ENCODE data around the gene UNC13D.

DNA sequence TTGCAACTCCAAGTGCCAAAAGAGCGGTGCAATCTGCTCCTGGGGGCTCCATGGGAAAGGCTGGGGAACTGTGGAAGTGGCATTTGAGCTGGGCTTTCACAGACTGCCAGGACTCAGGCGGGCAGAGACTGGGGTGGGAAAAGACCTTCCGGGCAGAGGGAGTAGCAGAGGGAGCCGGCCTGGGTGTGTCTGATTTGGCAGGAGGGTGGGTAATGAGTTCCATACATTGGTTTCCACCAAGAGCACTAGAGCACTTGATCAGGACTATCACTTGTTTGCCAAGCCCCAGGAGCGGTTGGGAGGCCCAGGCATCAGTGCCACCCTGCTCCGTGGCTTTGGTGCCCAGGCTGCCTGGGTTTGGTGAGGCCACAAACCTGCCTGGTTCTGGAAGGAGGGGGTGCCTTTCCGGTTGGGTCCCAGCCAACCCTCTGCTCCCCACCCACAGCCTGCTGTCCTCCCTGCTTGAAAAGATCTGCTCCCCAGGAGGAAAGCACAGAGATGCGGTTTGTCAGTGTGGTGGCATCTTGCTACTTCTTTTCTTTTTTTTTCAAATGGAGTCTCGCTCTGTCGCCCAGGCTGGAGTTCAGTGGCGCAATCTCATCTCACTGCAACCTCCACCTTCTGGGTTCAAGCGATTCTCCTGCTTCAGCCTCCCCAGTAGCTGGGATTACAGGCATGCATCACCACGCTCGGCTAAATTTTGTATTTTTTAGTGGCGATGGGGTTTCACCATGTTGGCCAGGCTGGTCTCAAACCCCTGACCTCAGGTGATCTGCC is 37.7 kb upstream of the UNC13D start:
- TF ChIP-seq, protein P1, sequence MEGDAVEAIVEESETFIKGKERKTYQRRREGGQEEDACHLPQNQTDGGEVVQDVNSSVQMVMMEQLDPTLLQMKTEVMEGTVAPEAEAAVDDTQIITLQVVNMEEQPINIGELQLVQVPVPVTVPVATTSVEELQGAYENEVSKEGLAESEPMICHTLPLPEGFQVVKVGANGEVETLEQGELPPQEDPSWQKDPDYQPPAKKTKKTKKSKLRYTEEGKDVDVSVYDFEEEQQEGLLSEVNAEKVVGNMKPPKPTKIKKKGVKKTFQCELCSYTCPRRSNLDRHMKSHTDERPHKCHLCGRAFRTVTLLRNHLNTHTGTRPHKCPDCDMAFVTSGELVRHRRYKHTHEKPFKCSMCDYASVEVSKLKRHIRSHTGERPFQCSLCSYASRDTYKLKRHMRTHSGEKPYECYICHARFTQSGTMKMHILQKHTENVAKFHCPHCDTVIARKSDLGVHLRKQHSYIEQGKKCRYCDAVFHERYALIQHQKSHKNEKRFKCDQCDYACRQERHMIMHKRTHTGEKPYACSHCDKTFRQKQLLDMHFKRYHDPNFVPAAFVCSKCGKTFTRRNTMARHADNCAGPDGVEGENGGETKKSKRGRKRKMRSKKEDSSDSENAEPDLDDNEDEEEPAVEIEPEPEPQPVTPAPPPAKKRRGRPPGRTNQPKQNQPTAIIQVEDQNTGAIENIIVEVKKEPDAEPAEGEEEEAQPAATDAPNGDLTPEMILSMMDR (IDR thresholded peaks at IDR 0.05), result no peak
- no peak for TF ChIP-seq SIN3A (IDR thresholded peaks at IDR 0.05; ENCODE audit: borderline replicate concordance, insufficient read depth, low read depth, low read length)
- TF ChIP-seq TCF7L2 (IDR thresholded peaks at IDR 0.05; ENCODE audit: low read depth, low read length), result no peak
